NK-92 (cell line): ENCODE measurements around the gene ZNF624.
A peak's percentile ranks its signal among the peaks of the same experiment; 100 is the strongest.

Experiments
- DNase-seq: peaks from one replicate; lab custom pipeline; 2025; ENCODE audit not compliant: unreplicated experiment; lab: John Stamatoyannopoulos, UW

ZNF624 gene

DNA sequence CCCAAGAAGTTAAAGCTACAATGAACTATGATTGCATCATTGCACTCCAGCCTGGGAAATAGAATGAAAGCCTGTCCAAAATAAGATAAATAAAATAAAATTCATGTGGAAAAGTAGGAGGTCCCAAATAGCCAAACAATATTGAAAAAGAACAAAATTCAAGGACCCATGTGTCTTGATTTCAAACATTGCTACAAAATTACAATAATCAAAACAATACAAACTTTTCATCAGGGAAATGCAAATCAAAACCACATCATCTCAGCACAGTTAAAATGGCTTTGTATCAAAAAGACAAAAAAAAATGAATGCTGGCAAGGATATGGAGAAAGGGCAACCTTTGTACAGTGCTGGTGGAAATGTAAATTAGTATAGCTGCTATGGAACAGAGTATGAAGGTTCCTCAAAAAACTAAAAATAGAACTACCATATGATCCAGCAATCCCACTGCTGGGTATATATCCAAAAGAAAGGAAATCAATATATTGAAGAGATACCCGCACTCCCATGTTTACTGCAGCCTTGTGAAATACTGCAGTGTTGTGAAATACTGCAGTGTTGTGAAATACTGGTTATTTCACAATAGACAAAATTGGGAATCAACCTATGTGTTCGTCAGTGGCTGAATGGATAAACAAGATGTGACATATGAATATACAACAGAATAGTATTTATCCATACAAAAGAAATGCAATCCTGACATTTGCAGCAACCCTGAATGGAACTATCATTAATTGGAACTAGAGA, 60.1 kb downstream of the ZNF624 start:
- DNase-seq = no peak

DNA sequence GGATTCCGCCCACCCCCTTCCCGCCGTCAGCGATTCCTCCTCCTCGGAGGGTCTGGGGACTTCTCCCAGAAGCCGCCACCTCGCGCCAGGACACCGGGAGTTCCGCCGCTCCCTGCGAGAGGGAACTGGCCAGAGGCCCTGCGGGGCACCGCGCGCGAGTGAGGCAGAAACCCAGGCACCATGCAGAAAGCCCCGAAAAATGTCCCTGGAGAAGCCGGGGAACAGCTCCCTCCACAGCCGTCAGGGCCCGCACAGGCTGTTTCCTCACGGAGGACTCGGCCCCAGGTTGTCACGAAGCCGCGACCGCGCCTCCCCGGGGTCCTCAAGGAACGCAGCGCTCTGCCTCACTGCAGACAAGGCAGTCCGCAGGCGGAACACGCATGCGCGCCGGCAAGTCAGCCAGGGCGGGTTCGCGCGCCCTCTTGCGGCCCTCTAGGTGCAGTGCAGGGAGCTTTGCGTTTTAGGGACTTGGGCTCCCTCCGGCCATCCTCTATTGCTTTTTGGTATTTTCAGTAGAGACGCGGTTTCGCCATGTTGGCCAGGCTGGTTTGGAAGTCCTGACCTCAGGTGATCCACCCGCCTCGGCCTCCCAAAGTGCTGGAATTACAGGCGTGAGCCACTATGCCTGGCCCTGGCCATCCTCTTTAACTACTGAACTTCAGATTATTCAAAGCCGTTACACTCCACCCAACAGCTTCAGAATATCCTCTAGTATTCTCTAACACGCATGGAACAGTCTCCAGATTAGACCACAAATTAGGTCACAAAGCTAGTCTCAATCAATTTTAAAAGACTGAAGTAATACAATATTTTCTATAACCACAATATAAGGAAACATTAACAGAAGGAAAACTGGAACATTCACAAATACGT, 64.3 kb downstream of the ZNF624 start:
- DNase-seq = peak; percentile 50

- DNase-seq = no peak
These were observed 67.9 kb downstream of the ZNF624 start for GRCh38 chr17:16585796-16586195.

- peak; percentile 52 for DNase-seq
These were observed 69.2 kb downstream of the ZNF624 start for GRCh38 chr17:16584273-16584995.

- no peak for DNase-seq
These were observed 69.9 kb downstream of the ZNF624 start for GRCh38 chr17:16583781-16584180.

DNA sequence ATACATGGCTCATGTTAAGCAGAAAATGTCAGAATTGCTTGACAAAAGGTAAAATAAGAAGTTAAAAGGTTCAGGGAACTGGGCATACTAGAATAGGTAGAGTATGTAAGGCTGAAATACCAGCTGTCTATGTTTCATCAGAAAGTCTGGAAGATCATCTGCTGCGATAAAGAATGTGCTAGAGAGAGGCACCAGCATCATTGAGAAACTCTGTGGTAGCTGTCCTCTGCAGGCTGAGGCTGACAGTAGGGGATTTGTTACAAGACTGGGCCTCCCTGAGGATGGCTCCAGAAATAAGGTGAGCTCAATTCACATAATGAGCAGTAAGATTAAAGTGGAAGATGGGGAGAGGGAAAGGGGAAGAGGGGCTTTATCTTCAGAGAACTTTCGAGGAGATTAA, 80.2 kb downstream of the ZNF624 start:
- no peak for DNase-seq
